ENCODE measurements around the gene ZRANB2.
A peak's percentile ranks its signal among the peaks of the same experiment; 100 is the strongest.

ZRANB2 gene

DNA sequence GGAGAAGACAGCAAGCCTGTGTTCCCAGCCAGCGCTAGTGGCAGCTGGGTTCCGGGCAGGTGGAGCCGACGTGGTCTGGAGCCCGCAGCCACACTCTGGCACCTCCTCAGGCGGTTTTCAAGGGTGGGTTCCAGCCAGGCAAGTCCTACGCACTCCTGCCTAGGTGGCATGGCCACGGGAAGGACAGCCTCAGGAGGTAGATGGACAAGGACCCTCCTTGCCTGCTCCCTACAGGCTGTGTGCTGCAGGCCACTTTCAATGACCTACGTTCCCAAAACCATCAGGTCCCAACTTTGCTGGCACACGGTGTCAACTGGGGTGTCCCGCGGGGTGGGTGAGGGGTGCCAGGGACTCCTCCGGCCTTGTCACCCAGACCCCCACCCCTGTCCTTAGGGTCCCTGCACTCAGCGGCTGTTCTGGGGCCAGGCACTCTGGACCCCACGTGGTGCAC, 26.5 kb downstream of the ZRANB2 start:
- no peaks in the 10 kb centered on the region for H3K27me3 ChIP-seq
- TF ChIP-seq CTCF (IDR thresholded peaks at IDR 0.05; ENCODE audit: low read depth, low read length), result no peak
- DNase-seq, result no peak
- no peak overlapping the region for H3K4me3 ChIP-seq (ENCODE audit: low read depth, low read length)
- H3K36me3 ChIP-seq, result no peaks in the 10 kb centered on the region
- peaks cover 2% of the 10 kb centered on the region; the same call in 1 of the 2 replicates for H3K4me1 ChIP-seq
- H3K9me3 ChIP-seq, result no peaks in the 10 kb centered on the region

GRCh38 chr1:71053758-71054157, 27.1 kb downstream of the ZRANB2 start:
- H3K4me1 ChIP-seq, result peaks cover 2% of the 10 kb centered on the region; the same call in 1 of the 2 replicates
- TF ChIP-seq CTCF (IDR thresholded peaks at IDR 0.05; ENCODE audit: low read depth, low read length), result no peak
- no peaks in the 10 kb centered on the region for H3K36me3 ChIP-seq
- H3K9me3 ChIP-seq, result no peaks in the 10 kb centered on the region
- H3K27me3 ChIP-seq, result no peaks in the 10 kb centered on the region
- no peak for DNase-seq
- H3K4me3 ChIP-seq (ENCODE audit: low read depth, low read length), result no peak overlapping the region

- DNase-seq, result no peak
- H3K4me3 ChIP-seq (ENCODE audit: low read depth, low read length), result no peak overlapping the region
- peaks cover 2% of the 10 kb centered on the region; the same call in 1 of the 2 replicates for H3K4me1 ChIP-seq
- H3K36me3 ChIP-seq, result no peaks in the 10 kb centered on the region
- no peaks in the 10 kb centered on the region for H3K9me3 ChIP-seq
- H3K27me3 ChIP-seq, result no peaks in the 10 kb centered on the region
- TF ChIP-seq CTCF (IDR thresholded peaks at IDR 0.05; ENCODE audit: low read depth, low read length), result no peak
Measured at GRCh38 chr1:71053146-71053545, 27.7 kb downstream of the ZRANB2 start.

DNA sequence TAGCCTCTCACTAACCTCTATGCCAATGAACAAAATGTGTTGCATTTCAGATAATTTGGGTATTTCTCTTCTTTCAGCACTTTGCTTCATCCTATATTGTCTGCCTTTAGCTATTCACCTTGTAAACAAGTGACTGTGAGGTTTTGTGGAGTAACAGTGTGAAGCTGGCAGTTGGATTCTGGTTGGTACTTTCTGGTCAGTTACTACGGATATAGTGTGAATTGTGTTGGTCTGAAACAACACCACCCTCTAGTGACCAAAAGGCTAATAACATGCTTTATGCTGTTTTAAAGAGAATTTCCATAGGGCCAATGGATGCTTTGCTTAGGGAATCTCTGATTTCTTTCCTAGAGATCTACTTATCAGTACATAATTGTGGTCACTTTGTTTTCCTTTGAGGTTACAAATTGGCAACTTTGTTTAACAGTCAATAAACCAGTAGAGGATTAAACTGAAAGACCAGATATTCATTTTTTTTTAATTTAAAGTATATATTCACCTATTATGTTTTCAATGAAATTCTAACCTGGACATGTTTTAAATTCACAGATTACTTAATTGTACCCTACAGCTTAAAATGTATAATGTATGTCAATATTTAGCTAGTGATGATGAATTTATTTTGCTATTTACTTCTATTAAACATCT, 30.8 kb downstream of the ZRANB2 start:
- peak; percentile 62 for TF ChIP-seq CTCF (IDR thresholded peaks at IDR 0.05; ENCODE audit: low read depth, low read length)
- Histone ChIP-seq H3K27me3 (no peaks in the 10 kb centered on the region), H3K4me3 (ENCODE audit: low read depth, low read length) (no peak overlapping the region), H3K9me3 (no peaks in the 10 kb centered on the region), H3K4me1 (peaks cover 2% of the 10 kb centered on the region; the same call in 1 of the 2 replicates), H3K36me3 (no peaks in the 10 kb centered on the region)
- DNase-seq, result peak; percentile 26

DNA sequence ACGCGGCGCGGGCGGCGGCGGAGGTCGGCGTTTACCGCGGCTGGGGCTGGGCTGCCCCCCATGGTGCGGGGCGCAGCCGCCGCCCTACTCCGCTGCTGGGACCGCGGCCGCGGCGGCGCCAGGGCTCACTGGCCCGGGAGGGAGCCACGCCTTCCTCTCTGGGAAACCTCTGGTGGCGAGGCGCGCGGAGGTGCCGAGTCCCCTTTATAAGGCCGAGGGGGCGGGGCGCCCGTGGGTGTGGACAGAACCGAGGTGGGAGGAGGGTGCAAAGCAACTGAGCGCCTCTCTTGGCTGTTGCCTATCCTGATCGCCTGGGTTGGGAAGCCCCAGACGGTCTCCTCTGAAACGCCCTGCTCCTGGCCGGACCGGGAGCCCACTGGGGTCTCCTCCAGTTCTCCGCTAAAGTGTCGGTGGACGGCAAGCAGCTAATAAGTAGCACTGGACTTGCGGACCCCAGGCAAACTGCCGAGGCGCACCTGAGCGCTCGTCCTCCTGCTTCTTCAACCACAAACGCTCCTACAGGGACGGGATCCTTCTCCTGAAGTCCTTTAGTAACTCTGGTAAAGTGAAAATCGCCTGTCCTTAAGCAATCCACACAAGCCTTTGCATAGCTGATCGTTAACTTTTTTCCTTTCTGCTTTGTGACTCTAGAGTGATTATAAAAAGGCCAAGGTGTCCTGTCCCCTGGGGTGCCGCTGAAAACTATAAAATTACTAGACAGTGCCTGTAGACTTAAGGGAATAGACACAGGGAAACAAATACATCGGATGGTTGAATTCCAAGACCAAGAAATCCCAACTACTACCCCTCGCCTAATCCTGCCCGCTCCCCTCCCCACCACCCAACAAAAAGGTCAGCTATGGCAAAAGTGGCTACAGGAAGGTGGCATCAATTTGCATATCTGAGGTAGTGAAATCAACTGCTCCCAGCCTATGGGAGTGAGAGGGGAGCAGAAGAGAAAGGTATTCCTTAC, 32.9 kb downstream of the ZRANB2 start, which contains the start of gene PTGER3:
Gene PTGER3 (minus strand): TSS at position 182 of the 973 bp plus-strand sequence. CDS start 239 bp downstream, outside the sequence.
- peak within 1 kb of the TSS; percentile 58 for H3K4me3 ChIP-seq (ENCODE audit: low read depth, low read length)
- H3K4me1 ChIP-seq, result peaks cover 2% of the 10 kb centered on the region; the same call in 1 of the 2 replicates
- DNase-seq, result peak; percentile 82
- TF ChIP-seq CTCF (IDR thresholded peaks at IDR 0.05; ENCODE audit: low read depth, low read length), result no peak
- no peaks in the 10 kb centered on the region for H3K36me3 ChIP-seq
- H3K9me3 ChIP-seq, result no peaks in the 10 kb centered on the region
- no peaks in the 10 kb centered on the region for H3K27me3 ChIP-seq

All from BE2C (cell line).